ENCODE measurements around the gene CLEC11A.

DNA sequence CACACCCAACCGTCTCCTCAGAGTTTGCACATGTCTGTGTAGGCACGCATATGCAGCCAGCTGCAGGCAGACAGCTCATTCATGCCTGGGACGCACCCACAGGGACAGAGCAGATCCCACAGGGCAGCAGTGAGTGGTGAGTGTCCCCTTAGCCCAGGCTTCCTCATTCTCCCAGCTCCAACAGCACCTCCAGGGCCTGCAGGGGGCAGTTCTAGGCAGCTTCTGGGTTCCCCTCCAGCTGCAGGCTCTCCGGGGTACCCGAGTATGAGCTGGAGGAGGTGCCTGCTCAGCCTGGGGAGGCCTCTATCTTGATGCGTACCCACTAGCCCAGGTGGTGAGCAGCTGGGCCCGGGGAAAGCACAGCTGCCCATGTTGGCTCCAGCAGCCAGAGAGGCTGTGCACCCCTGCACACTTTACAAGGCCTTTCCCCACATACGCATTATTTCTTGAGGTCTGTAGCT lies 2.2 kb upstream of the CLEC11A start:
- TF ChIP-seq MXI1 (IDR thresholded peaks at IDR 0.05; ENCODE audit: low read depth, low read length) (no peak), ZBTB1 (CRISPR knock-in tag; IDR thresholded peaks at IDR 0.05; ENCODE audit: borderline replicate concordance, low read depth) (no peak), JUN (IDR thresholded peaks at IDR 0.05; ENCODE audit: borderline replicate concordance, low read depth, low read length) (no peak), JUN (CRISPR knock-in tag; IDR thresholded peaks at IDR 0.05; ENCODE audit: borderline replicate concordance) (no peak), RCOR1 (IDR thresholded peaks at IDR 0.05; ENCODE audit: borderline replicate concordance in 1 of 2, low read depth in 2 of 2, low read length in 2 of 2) (no peak), BDP1 (IDR thresholded peaks at IDR 0.05; ENCODE audit: insufficient read depth, insufficient read length) (no peak), ARID2 (IDR thresholded peaks at IDR 0.05) (no peak), RBM22 (IDR thresholded peaks at IDR 0.05; ENCODE audit: low read depth, low read length, poor library complexity, severe bottlenecking) (no peak), SREBF2 (CRISPR knock-in tag; IDR thresholded peaks at IDR 0.05) (no peak), JUNB (CRISPR knock-in tag; conservative IDR thresholded peaks at IDR 0.05) (no peak), ZNF253 (CRISPR knock-in tag; conservative IDR thresholded peaks at IDR 0.05) (no peak), ZNF282 (CRISPR knock-in tag; IDR thresholded peaks at IDR 0.05) (no peak), SMAD2 (IDR thresholded peaks at IDR 0.05; ENCODE audit: low read depth, low read length) (no peak), ARNT (IDR thresholded peaks at IDR 0.05) (no peak)
- TF ChIP-seq, protein P1, sequence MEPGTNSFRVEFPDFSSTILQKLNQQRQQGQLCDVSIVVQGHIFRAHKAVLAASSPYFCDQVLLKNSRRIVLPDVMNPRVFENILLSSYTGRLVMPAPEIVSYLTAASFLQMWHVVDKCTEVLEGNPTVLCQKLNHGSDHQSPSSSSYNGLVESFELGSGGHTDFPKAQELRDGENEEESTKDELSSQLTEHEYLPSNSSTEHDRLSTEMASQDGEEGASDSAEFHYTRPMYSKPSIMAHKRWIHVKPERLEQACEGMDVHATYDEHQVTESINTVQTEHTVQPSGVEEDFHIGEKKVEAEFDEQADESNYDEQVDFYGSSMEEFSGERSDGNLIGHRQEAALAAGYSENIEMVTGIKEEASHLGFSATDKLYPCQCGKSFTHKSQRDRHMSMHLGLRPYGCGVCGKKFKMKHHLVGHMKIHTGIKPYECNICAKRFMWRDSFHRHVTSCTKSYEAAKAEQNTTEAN (CRISPR knock-in tag; IDR thresholded peaks at IDR 0.05) = no peak
